Neural progenitor cell (in vitro differentiated cells): ENCODE results near the gene FATE1. TPM values are rescaled to one million over a fixed set of nuclear protein-coding genes. Genes with fewer than 3 reads are reported as not detected.

Source experiments
- DNase-seq: peaks from one replicate; pipeline ENCODE4 v3.0.0-alpha.2; 2016; ENCODE audit warnings: low spot score
- H2AFZ ChIP-seq: fragments of 200-600 bp; sonication (generic); replicated peaks from 2 replicates; pipeline ENCODE4 v1.6.1; 2016; ENCODE audit warnings: antibody characterized with exemption
- H3F3A ChIP-seq: fragments of 200-600 bp; sonication (generic); 2 replicates; pipeline ENCODE4 v1.6.1; 2016; ENCODE audit warnings: antibody characterized with exemption, low read depth
- H3K27ac ChIP-seq: fragments of 200-600 bp; sonication (generic); 2 replicates; pipeline ENCODE4 v1.5.1; 2016; ENCODE audit warnings: mild to moderate bottlenecking
- H3K27me3 ChIP-seq: fragments of 200-600 bp; sonication (generic); 2 replicates; pipeline ENCODE4 v1.6.1; 2016; ENCODE audit warnings: mild to moderate bottlenecking, moderate library complexity
- H3K36me3 ChIP-seq: fragments of 200-600 bp; sonication (generic); 2 replicates; pipeline ENCODE4 v1.5.1; 2016
- H3K4me1 ChIP-seq: fragments of 200-600 bp; sonication (generic); 2 replicates; pipeline ENCODE4 v1.6.1; 2016; ENCODE audit warnings: mixed run types
- H3K4me2 ChIP-seq: fragments of 200-600 bp; sonication (generic); 2 replicates; pipeline ENCODE4 v1.6.1; 2016
- H3K4me3 ChIP-seq: fragments of 200-600 bp; sonication (generic); 2 replicates; pipeline ENCODE4 v1.5.1; 2016
- H3K79me2 ChIP-seq: fragments of 200-600 bp; sonication (generic); 2 replicates; pipeline ENCODE4 v1.6.1; 2016; ENCODE audit warnings: low read depth
- H3K9ac ChIP-seq: fragments of 200-600 bp; sonication (generic); 2 replicates; pipeline ENCODE4 v1.6.1; 2016
- H3K9me3 ChIP-seq: fragments of 200-600 bp; sonication (generic); 2 replicates; pipeline ENCODE4 v1.5.1; 2016; ENCODE audit warnings: low read depth
- H4K20me1 ChIP-seq: fragments of 200-600 bp; sonication (generic); 2 replicates; pipeline ENCODE4 v1.6.1; 2016; ENCODE audit warnings: low read depth
- H3K27ac Mint-ChIP-seq: 3 replicates; pipeline ENCODE4 v1.8.0; 2021; ENCODE audit warnings: mixed read lengths
- H3K27me3 Mint-ChIP-seq: 2 replicates; pipeline ENCODE4 v1.8.0; 2022; ENCODE audit warnings: low read depth, mild to moderate bottlenecking, inconsistent platforms, moderate library complexity, mixed read lengths; ENCODE audit not compliant: insufficient read depth
- H3K36me3 Mint-ChIP-seq: 3 replicates; pipeline ENCODE4 v1.8.0; 2021; ENCODE audit warnings: mixed read lengths
- H3K4me1 Mint-ChIP-seq: 3 replicates; pipeline ENCODE4 v1.8.0; 2021; ENCODE audit warnings: mixed read lengths
- H3K4me3 Mint-ChIP-seq: 3 replicates; pipeline ENCODE4 v1.8.0; 2021; ENCODE audit warnings: mild to moderate bottlenecking, moderate library complexity, mixed read lengths
- H3K9me3 Mint-ChIP-seq: 3 replicates; pipeline ENCODE4 v1.8.0; 2020; ENCODE audit warnings: mixed read lengths
- EZH2 ChIP-seq: fragments of 200-600 bp; sonication (generic); IDR thresholded peaks from 2 replicates; pipeline ENCODE4 v1.6.1; 2017; ENCODE audit warnings: antibody characterized with exemption, mild to moderate bottlenecking, moderate library complexity
- EZH2phosphoT487 ChIP-seq: fragments of 200-600 bp; sonication (generic); IDR thresholded peaks from 2 replicates; pipeline ENCODE4 v1.6.1; 2017; ENCODE audit warnings: antibody characterized with exemption
- total RNA-seq: library from RNA; depleted of rRNA; stranded (reverse); fragments of >200 nt; gene quantifications from 2 replicates; pipeline ENCODE4 v1.2.3, GENCODE V29; 2015; ENCODE audit warnings: low replicate concordance
- TF ChIP-seq, protein P1 (sequence below): fragments of 200-600 bp; sonication (generic); IDR thresholded peaks from 2 replicates; pipeline ENCODE4 v1.5.1; 2017; ENCODE audit warnings: antibody characterized with exemption, mild to moderate bottlenecking

FATE1 gene
- total RNA-seq, 1 donor from 2014 or later, result not detected

DNA sequence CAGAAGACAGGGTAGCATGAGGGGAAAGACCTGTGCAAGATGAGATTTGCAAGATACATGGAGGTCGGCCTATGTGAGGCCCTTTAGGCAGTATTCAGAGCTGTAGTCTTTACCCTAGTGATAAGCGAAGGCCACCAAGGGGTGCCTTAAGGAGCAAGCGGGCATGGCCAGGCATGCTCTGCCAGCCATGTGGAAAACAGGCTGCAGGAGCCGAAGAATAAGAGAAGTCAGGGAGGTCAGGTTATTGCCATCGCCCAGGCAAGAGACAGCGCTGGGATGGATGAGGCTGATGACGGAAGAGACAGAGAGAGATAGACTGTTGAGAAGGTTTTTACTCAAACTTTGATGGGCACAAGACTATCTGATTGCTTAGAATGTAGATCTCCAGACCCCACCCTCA lies 7.0 kb upstream of the FATE1 start:
- Histone ChIP-seq H3K79me2 (no peaks in the 10 kb centered on the region), H3F3A (no peaks in the 10 kb centered on the region), H3K9me3 (no peaks in the 10 kb centered on the region), H2AFZ (no peak overlapping the region), H3K4me3 (no peak overlapping the region), H3K4me2 (no peak overlapping the region), H4K20me1 (no peaks in the 10 kb centered on the region), H3K27ac (no peak overlapping the region), H3K27me3 (no peaks in the 10 kb centered on the region), H3K9ac (no peak overlapping the region), H3K36me3 (no peaks in the 10 kb centered on the region), H3K4me1 (no peaks in the 10 kb centered on the region)
- peaks cover 8% of the 10 kb centered on the region for H3K9me3 Mint-ChIP-seq
- peaks cover 3% of the 10 kb centered on the region for H3K27me3 Mint-ChIP-seq
- DNase-seq, result no peak
- TF ChIP-seq EZH2phosphoT487, result no peak
- TF ChIP-seq, protein P1, sequence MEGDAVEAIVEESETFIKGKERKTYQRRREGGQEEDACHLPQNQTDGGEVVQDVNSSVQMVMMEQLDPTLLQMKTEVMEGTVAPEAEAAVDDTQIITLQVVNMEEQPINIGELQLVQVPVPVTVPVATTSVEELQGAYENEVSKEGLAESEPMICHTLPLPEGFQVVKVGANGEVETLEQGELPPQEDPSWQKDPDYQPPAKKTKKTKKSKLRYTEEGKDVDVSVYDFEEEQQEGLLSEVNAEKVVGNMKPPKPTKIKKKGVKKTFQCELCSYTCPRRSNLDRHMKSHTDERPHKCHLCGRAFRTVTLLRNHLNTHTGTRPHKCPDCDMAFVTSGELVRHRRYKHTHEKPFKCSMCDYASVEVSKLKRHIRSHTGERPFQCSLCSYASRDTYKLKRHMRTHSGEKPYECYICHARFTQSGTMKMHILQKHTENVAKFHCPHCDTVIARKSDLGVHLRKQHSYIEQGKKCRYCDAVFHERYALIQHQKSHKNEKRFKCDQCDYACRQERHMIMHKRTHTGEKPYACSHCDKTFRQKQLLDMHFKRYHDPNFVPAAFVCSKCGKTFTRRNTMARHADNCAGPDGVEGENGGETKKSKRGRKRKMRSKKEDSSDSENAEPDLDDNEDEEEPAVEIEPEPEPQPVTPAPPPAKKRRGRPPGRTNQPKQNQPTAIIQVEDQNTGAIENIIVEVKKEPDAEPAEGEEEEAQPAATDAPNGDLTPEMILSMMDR, result no peak
- no peak overlapping the region for H3K4me3 Mint-ChIP-seq
- H3K4me1 Mint-ChIP-seq, result peaks cover 3% of the 10 kb centered on the region
- H3K27ac Mint-ChIP-seq, result no peak overlapping the region
- no peaks in the 10 kb centered on the region for H3K36me3 Mint-ChIP-seq

DNA sequence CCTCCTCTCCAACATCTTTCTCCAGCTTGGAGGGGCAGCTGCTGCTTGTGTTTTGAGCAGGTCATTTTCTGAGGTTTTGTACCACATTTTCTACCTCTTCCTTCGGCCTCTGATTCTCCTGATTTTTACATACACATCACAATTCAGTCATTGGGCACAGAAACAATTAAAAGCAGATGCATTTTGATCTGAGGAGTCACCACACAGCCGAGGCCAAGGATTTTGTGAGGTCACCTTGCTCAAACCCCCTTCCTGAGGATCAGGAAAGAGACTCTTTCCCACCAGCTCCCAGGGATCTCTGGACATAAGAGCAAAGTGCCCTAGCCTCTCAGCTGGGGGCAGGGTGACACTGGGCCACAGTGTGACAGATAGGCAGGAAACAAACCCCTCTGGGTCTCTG lies 5.4 kb upstream of the FATE1 start:
- no peak for DNase-seq
- H3K27me3 ChIP-seq, result no peaks in the 10 kb centered on the region

GRCh38 chrX:151711154-151711553 lies 4.7 kb upstream of the FATE1 start:
- Mint-ChIP-seq H3K4me1 (no peaks in the 10 kb centered on the region), H3K27me3 (peaks cover 3% of the 10 kb centered on the region), H3K9me3 (peaks cover 2% of the 10 kb centered on the region), H3K4me3 (no peak overlapping the region), H3K27ac (no peak overlapping the region), H3K36me3 (no peaks in the 10 kb centered on the region)
- TF ChIP-seq, protein P1, result no peak
- no peak for TF ChIP-seq EZH2phosphoT487
- no peak for TF ChIP-seq EZH2
- Histone ChIP-seq H2AFZ (no peak overlapping the region), H3K9me3 (no peaks in the 10 kb centered on the region), H3K36me3 (no peaks in the 10 kb centered on the region), H3K27me3 (no peaks in the 10 kb centered on the region), H3K79me2 (no peaks in the 10 kb centered on the region), H3K4me2 (no peak overlapping the region), H3K4me3 (no peak overlapping the region), H3K27ac (no peak overlapping the region), H3K4me1 (no peaks in the 10 kb centered on the region), H4K20me1 (no peaks in the 10 kb centered on the region), H3F3A (no peaks in the 10 kb centered on the region), H3K9ac (no peak overlapping the region)
- DNase-seq, result no peak

More for the DNA sequence above, 5.4 kb upstream of the FATE1 start:
- peaks cover 2% of the 10 kb centered on the region for H3K9me3 Mint-ChIP-seq
- H3K4me3 Mint-ChIP-seq, result no peak overlapping the region
- Histone ChIP-seq H3K79me2 (no peaks in the 10 kb centered on the region), H3F3A (no peaks in the 10 kb centered on the region), H3K9ac (no peak overlapping the region), H3K36me3 (no peaks in the 10 kb centered on the region), H3K4me1 (no peaks in the 10 kb centered on the region), H3K27ac (no peak overlapping the region), H2AFZ (no peak overlapping the region), H3K4me3 (no peak overlapping the region), H4K20me1 (no peaks in the 10 kb centered on the region), H3K4me2 (no peak overlapping the region), H3K9me3 (no peaks in the 10 kb centered on the region)
- peaks cover 3% of the 10 kb centered on the region for H3K27me3 Mint-ChIP-seq
- no peak overlapping the region for H3K27ac Mint-ChIP-seq
- H3K4me1 Mint-ChIP-seq, result no peaks in the 10 kb centered on the region
- no peak for TF ChIP-seq EZH2phosphoT487
- TF ChIP-seq, protein P1, result no peak
- no peak for TF ChIP-seq EZH2
- no peaks in the 10 kb centered on the region for H3K36me3 Mint-ChIP-seq

DNA sequence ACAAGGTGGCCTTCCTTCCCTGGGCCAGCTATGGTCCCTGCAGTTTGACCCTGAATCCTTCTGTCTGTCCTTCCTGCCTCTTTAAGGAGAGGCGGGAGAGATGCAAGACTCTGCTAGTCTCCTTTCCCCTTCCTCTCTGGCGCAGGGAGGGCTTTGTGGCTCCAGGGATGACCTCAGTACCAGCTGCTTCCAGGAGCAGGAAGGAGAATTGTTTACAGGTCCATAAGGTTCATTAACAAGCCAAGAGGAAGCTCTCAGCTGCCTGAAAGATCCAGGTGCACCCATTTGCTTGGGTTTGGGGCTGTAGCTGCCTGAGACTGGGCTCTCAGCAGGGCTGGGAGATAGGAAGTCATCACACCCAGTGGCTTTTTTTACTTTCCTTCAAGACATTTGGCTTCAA lies 4.0 kb upstream of the FATE1 start:
- H3K27me3 ChIP-seq, result no peaks in the 10 kb centered on the region
- H3K36me3 ChIP-seq, result no peaks in the 10 kb centered on the region
- H3K36me3 Mint-ChIP-seq, result no peaks in the 10 kb centered on the region
- H3K9me3 Mint-ChIP-seq, result peaks cover 2% of the 10 kb centered on the region
- no peaks in the 10 kb centered on the region for H4K20me1 ChIP-seq
- H3K4me1 Mint-ChIP-seq, result no peaks in the 10 kb centered on the region
- no peaks in the 10 kb centered on the region for H3F3A ChIP-seq
- no peak overlapping the region for H3K27ac ChIP-seq
- H3K79me2 ChIP-seq, result no peaks in the 10 kb centered on the region
- no peak overlapping the region for H3K4me3 Mint-ChIP-seq
- no peak overlapping the region for H3K27ac Mint-ChIP-seq
- no peaks in the 10 kb centered on the region for H3K9me3 ChIP-seq
- no peak overlapping the region for H3K9ac ChIP-seq
- no peak for DNase-seq
- H2AFZ ChIP-seq, result no peak overlapping the region
- TF ChIP-seq EZH2phosphoT487 (no peak), EZH2 (no peak)
- TF ChIP-seq, protein P1, result no peak
- no peaks in the 10 kb centered on the region for H3K4me1 ChIP-seq
- H3K27me3 Mint-ChIP-seq, result peaks cover 3% of the 10 kb centered on the region
- H3K4me2 ChIP-seq, result no peak overlapping the region
- H3K4me3 ChIP-seq, result no peak overlapping the region
